Placental epithelial cell (primary cell): ENCODE data around the gene ROCK1. TPM values are rescaled to one million over a fixed set of nuclear protein-coding genes. Genes with fewer than 3 reads are reported as not detected.

Experiments
- small RNA-seq: library from RNA; depleted of rRNA; stranded (forward); fragments of <200 nt; gene quantifications from one replicate; pipeline ENCODE3, GENCODE V24; 2012
- total RNA-seq: library from RNA; depleted of rRNA; stranded (reverse); fragments of >200 nt; gene quantifications from 2 replicates; pipeline ENCODE4 v1.2.3, GENCODE V29; 2012

The ROCK1 gene
- total RNA-seq: 29.8 and 40.8 TPM in 2 replicates

DNA sequence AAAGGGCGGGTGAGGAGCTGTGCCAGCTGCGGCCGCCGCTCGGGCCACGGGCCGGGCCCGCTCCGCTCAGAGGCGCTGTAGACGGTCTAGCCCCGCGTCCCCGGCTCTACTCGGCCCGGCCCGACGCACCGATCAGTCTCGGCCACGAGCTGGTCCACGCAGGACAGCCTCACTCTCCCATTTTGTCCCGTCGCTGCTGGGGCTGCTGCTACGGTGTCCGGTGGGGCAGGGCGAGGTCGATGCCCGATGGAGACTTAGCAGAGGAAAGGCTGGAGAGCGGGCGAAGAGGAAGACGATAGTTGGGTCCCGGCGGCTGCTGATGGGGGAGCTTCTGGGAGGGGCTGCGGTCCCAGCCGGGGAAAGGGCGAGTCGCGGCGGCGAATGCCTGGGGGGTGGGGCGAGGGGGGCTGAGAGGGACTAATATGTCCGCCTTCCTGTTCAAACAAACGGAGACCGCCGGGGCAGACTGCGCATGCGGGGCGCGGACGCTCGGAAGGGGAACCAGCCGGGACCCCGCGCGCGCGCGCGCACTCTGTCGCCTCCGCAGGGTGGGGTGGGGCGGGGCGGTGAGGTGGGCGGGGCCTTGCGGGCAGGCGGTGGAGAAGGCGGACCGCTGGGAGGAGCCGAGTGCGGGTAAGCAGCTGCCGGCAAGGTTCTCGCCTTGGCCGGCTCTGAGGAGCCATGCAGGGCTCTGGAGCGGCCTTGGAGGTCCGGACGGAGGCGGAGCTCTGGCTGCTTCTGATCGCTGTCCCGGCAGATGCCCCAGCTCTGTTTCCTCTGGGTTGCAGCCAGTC is at the start of gene ROCK1:
ROCK1 (minus strand) TSS at position 468 of the 794 bp plus-strand sequence. CDS start 903 bp downstream, outside the sequence.

Small RNA genes lying within 50 kb of the gene (small RNA-seq; reads per million reads assigned to genes)
- gene RNU6-120P: not detected

Other genes with a start within 250 kb of the ROCK1 start
- gene GREB1L, start 130.4 kb upstream of the ROCK1 start, total RNA-seq: 105 and 115 TPM in 2 replicates